H1 (cell line): ENCODE data around the gene RHBDF2. TPM values are rescaled to one million over a fixed set of nuclear protein-coding genes. Genes with fewer than 3 reads are reported as not detected.

ENCODE experiments used
- USF2 ChIP-seq: IDR thresholded peaks from 2 replicates; pipeline ENCODE4 v1.6.1; 2011; ENCODE audit warnings: low read length, improper control_type of control experiment
- polyA plus RNA-seq, 7 experiments: library from polyadenylated mRNA; depleted of rRNA in 3 of 7; stranded (reverse) in 5 of 7; unstranded in 2 of 7; fragments of >200 nt in 5 of 7; fragments of 200-250 nt in 2 of 7; gene quantifications; 1 replicate in 5 of 7; 2 replicates in 1 of 7; 4 replicates in 1 of 7; pipeline versions ENCODE4 v1.2.1 to v1.2.3, GENCODE V29; 2011 to 2013; ENCODE audit warnings: missing spikeins in 2 of 7, mixed read lengths in 2 of 7
- total RNA-seq: library from RNA; stranded (reverse); fragmentation: NEBNext Ultra II Directional; extraction: Animal tissue kit (Norgen Biotek cat#: 25700); gene quantifications from 2 replicates; pipeline ENCODE4 v1.2.1, GENCODE V29; 2021

Gene RHBDF2
- total and polyA plus RNA-seq, 2 of the 8 experiments (the other 6 are each of a cell fraction or from before 2014, with no cell fraction given) = 21.2 to 25.9 TPM

GRCh38 chr17:76473541-76473985 lies 27.7 kb downstream of the RHBDF2 start (continued):
- no peak for TF ChIP-seq USF2
